HK-2 (cell line): ENCODE measurements around the gene UBL4A.

ENCODE experiments used
- DNase-seq: peaks from one replicate; pipeline ENCODE4 v3.0.0-alpha.2; 2018; ENCODE audit not compliant: unreplicated experiment

Gene UBL4A

GRCh38 chrX:154437971-154438893 lies 48.2 kb downstream of the UBL4A start:
- DNase-seq = no peak

GRCh38 chrX:154436983-154437752 lies 49.2 kb downstream of the UBL4A start, which contains the start of gene GDI1:
Gene GDI1, plus strand, starts transcription at chrX:154437154. Its CDS starts 101 bp downstream, at chrX:154437255.
- peak; percentile 51 for DNase-seq

GRCh38 chrX:154436374-154436982 lies 49.9 kb downstream of the UBL4A start:
- no peak for DNase-seq

GRCh38 chrX:154435171-154435733 lies 51.2 kb downstream of the UBL4A start:
- no peak for DNase-seq

GRCh38 chrX:154434394-154435168 lies 51.8 kb downstream of the UBL4A start:
- DNase-seq = no peak
